Panc1 (cell line): ENCODE results near the gene S100A1. TPM values are rescaled to one million over a fixed set of nuclear protein-coding genes. Genes with fewer than 3 reads are reported as not detected.

ENCODE experiments used
- ATAC-seq: fragments of 200-7000 bp; cut with Tn5 transposase; 2 replicates; pipeline ENCODE4 v1.9.1; 2020; ENCODE audit warnings: mild to moderate bottlenecking, moderate library complexity
- BruUV-seq: library from RNA; stranded (reverse); fragments of 400-500 nt; replicated peaks from 2 replicates; lab custom pipeline; 2021; lab: Mats Ljungman, UMichigan
- CTCF ChIA-PET: fragments of 300-600 bp; sonication (Branson Sonifier 250); formaldehyde crosslinking; loops from one replicate; lab custom pipeline; 2022; ENCODE audit warnings: antibody characterized with exemption; lab: Charles Lee
- POLR2A ChIA-PET: fragments of 300-600 bp; sonication (Branson Sonifier 250); formaldehyde crosslinking; loops from one replicate; lab custom pipeline; 2022; ENCODE audit warnings: antibody characterized with exemption; lab: Charles Lee
- DNase-seq: peaks from one replicate; pipeline ENCODE4 v3.0.0-alpha.2; 2010; ENCODE audit warnings: low read depth, low spot score
- H3K27ac ChIP-seq: 2 replicates; pipeline ENCODE4 v1.5.1; 2011; ENCODE audit warnings: mild to moderate bottlenecking, low read length, inconsistent platforms
- H3K27me3 ChIP-seq: fragments of 200-500 bp; sonication (Bioruptor generic); 2 replicates; pipeline ENCODE4 v1.6.0; 2014; ENCODE audit warnings: low read length, inconsistent platforms; ENCODE audit not compliant: control insufficient read depth, insufficient read depth
- H3K36me3 ChIP-seq: fragments of 200-500 bp; sonication (Bioruptor generic); 2 replicates; pipeline ENCODE4 v1.5.1; 2014; ENCODE audit warnings: inconsistent platforms, mild to moderate bottlenecking, low read length, moderate library complexity; ENCODE audit not compliant: control insufficient read depth, insufficient read depth
- H3K4me1 ChIP-seq: 2 replicates; pipeline ENCODE4 v1.5.1; 2011; ENCODE audit warnings: inconsistent platforms, mild to moderate bottlenecking, low read length, moderate library complexity; ENCODE audit not compliant: control insufficient read depth, insufficient read depth
- H3K4me3 ChIP-seq, 2 experiments: 2 replicates each; pipeline ENCODE4 v1.5.1; 2011 to 2012; ENCODE audit warnings: low read depth in 2 of 2, low read length in 2 of 2, mild to moderate bottlenecking in 2 of 2, inconsistent platforms in 1 of 2, moderate library complexity in 1 of 2
- H3K9me3 ChIP-seq: fragments of 200-500 bp; sonication (Bioruptor generic); 2 replicates; pipeline ENCODE4 v1.5.1; 2014; ENCODE audit warnings: low read depth, mild to moderate bottlenecking, inconsistent platforms, low read length, moderate library complexity; ENCODE audit not compliant: control insufficient read depth, insufficient read depth
- POLR2AphosphoS5 ChIP-seq: IDR thresholded peaks from 2 replicates; pipeline ENCODE4 v1.6.1; 2012; ENCODE audit warnings: mild to moderate bottlenecking, low read depth, low read length, moderate library complexity
- SIN3A ChIP-seq: IDR thresholded peaks from 2 replicates; pipeline ENCODE4 v1.6.1; 2012; ENCODE audit warnings: low read depth, mild to moderate bottlenecking, low read length, moderate library complexity, borderline replicate concordance; ENCODE audit not compliant: insufficient read depth
- TCF7L2 ChIP-seq: IDR thresholded peaks from 2 replicates; pipeline ENCODE4 v1.6.1; 2011; ENCODE audit warnings: mild to moderate bottlenecking, low read depth, low read length, inconsistent platforms
- in situ Hi-C: cut with HindIII; loops from 2 replicates; pipeline ENCODE4 v1.10.0; 2016; ENCODE audit warnings: low sequenced_read_pairs, low pct_unique_long_range_greater_than_20kb
- intact Hi-C: fragments of 100-400 bp; cut with micrococcal nuclease; formaldehyde crosslinking; loops from one replicate; pipeline ENCODE4 v1.10.0; 2022; ENCODE audit not compliant: unreplicated experiment
- total RNA-seq: library from RNA; stranded (reverse); gene quantifications from one replicate; pipeline ENCODE4 v1.2.1, GENCODE V29; 2021; ENCODE audit not compliant: unreplicated experiment
- TF ChIP-seq, protein P1 (sequence below): fragments of 450-650 bp; IDR thresholded peaks from 2 replicates; pipeline ENCODE4 v1.5.1; 2017; ENCODE audit warnings: mild to moderate bottlenecking
- TF ChIP-seq, protein P2 (sequence below), 2 experiments: IDR thresholded peaks; 2 replicates each; pipeline ENCODE4 v1.6.1; 2011 to 2012; ENCODE audit warnings: low read depth in 2 of 2, control low read depth in 1 of 2, low read length in 1 of 2, mild to moderate bottlenecking in 1 of 2, moderate library complexity in 1 of 2; ENCODE audit not compliant: insufficient read depth in 1 of 2

The S100A1 gene
- total RNA-seq, 1 experiment from 2014 or later, result 2.9 TPM

DNA sequence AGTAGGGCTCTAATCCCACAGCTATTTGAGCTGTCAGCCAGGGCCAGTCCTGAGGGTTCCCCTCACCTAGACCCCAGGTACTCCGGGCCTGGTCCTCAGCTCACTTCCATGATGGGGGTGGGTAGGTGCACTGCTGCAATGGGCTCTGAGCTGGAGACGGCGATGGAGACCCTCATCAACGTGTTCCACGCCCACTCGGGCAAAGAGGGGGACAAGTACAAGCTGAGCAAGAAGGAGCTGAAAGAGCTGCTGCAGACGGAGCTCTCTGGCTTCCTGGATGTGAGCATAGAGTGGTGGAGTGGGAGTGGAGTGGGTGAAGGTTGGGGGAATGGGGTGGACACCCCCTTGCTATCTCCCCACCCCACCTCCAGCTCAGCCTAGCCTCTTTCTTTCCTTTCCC is 2.1 kb downstream of the S100A1 start:
- peaks cover 40% of the 10 kb centered on the region for H3K4me1 ChIP-seq
- H3K27me3 ChIP-seq, result no peaks in the 10 kb centered on the region
- POLR2A ChIA-PET, result no interaction called here
- DNase-seq, result no peak
- TF ChIP-seq POLR2AphosphoS5 (no peak), SIN3A (no peak), TCF7L2 (no peak)
- TF ChIP-seq, protein P1, sequence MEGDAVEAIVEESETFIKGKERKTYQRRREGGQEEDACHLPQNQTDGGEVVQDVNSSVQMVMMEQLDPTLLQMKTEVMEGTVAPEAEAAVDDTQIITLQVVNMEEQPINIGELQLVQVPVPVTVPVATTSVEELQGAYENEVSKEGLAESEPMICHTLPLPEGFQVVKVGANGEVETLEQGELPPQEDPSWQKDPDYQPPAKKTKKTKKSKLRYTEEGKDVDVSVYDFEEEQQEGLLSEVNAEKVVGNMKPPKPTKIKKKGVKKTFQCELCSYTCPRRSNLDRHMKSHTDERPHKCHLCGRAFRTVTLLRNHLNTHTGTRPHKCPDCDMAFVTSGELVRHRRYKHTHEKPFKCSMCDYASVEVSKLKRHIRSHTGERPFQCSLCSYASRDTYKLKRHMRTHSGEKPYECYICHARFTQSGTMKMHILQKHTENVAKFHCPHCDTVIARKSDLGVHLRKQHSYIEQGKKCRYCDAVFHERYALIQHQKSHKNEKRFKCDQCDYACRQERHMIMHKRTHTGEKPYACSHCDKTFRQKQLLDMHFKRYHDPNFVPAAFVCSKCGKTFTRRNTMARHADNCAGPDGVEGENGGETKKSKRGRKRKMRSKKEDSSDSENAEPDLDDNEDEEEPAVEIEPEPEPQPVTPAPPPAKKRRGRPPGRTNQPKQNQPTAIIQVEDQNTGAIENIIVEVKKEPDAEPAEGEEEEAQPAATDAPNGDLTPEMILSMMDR, result no peak
- TF ChIP-seq, protein P2, sequence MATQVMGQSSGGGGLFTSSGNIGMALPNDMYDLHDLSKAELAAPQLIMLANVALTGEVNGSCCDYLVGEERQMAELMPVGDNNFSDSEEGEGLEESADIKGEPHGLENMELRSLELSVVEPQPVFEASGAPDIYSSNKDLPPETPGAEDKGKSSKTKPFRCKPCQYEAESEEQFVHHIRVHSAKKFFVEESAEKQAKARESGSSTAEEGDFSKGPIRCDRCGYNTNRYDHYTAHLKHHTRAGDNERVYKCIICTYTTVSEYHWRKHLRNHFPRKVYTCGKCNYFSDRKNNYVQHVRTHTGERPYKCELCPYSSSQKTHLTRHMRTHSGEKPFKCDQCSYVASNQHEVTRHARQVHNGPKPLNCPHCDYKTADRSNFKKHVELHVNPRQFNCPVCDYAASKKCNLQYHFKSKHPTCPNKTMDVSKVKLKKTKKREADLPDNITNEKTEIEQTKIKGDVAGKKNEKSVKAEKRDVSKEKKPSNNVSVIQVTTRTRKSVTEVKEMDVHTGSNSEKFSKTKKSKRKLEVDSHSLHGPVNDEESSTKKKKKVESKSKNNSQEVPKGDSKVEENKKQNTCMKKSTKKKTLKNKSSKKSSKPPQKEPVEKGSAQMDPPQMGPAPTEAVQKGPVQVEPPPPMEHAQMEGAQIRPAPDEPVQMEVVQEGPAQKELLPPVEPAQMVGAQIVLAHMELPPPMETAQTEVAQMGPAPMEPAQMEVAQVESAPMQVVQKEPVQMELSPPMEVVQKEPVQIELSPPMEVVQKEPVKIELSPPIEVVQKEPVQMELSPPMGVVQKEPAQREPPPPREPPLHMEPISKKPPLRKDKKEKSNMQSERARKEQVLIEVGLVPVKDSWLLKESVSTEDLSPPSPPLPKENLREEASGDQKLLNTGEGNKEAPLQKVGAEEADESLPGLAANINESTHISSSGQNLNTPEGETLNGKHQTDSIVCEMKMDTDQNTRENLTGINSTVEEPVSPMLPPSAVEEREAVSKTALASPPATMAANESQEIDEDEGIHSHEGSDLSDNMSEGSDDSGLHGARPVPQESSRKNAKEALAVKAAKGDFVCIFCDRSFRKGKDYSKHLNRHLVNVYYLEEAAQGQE (IDR thresholded peaks at IDR 0.05; ENCODE audit: insufficient read depth in 1 of 2, low read depth in 2 of 2, low read length in 1 of 2), result no peak
- CTCF ChIA-PET, result interaction anchor here (0.5 kb wide), 1 partner anchor 196 kb away, joined by 9 read pairs; no protein-coding TSS in a partner anchor
- no peak overlapping the region; the same call in 1 of the 2 replicates for H3K27ac ChIP-seq
- H3K9me3 ChIP-seq, result no peaks in the 10 kb centered on the region
- ATAC-seq, result no peak
- intact Hi-C loops, result no loop called here
- BruUV-seq, result no TSS peak
- in situ Hi-C loops, result no loop called here
- H3K36me3 ChIP-seq, result no peaks in the 10 kb centered on the region; the same call in 1 of the 2 replicates
- no peak overlapping the region for H3K4me3 ChIP-seq

DNA sequence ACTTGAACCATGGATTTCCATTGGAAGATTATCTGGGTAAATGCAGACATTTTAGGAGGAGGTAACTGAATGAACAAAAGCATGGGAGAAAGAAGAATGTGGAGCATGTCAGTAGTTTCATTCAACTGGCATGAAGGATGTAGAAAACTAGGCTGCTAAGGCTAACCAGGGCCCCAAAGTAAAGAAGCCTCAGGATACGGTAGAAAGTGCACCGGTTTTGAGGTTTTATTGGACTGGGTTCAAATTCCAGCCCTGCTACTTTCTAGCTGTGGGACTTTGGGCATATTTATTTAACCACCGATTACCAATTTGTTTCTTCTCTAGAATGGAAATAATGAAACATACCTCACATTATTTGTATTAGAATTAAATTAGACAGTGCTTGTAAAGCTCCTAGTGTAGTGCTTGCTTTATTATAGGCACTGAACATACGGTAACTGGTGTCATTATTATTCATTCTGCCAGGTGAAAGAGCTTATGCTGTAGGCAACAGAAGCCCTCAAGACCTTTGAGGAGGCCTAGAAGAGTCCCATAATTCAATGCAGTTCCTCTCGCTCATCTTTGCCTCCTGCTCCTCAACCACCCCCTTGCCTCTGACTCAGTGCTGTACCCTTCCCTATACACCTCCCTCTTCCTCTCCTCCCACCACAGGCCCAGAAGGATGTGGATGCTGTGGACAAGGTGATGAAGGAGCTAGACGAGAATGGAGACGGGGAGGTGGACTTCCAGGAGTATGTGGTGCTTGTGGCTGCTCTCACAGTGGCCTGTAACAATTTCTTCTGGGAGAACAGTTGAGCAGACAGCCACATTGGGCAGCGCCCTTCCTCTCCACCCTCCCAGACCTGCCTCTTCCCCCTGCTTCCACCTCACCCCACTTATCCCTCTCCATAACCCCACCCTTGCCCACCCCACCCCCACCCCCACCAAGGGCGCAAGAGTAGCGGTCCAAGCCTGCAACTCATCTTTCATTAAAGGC is 3.1 kb downstream of the S100A1 start:
- Histone ChIP-seq H3K36me3 (peaks cover under 1% of the 10 kb centered on the region), H3K27me3 (no peaks in the 10 kb centered on the region), H3K4me3 (no peak overlapping the region), H3K9me3 (no peaks in the 10 kb centered on the region), H3K4me1 (peaks cover 39% of the 10 kb centered on the region), H3K27ac (no peak overlapping the region)
- BruUV-seq, result TSS peak; percentile 84
- ATAC-seq, result no peak
- ChIA-PET CTCF (no interaction called here), POLR2A (no interaction called here)
- intact Hi-C loops, result no loop called here
- in situ Hi-C loops, result no loop called here
- DNase-seq, result no peak
- TF ChIP-seq SIN3A (no peak), TCF7L2 (no peak), POLR2AphosphoS5 (no peak)
- TF ChIP-seq, protein P2 (IDR thresholded peaks at IDR 0.05; ENCODE audit: insufficient read depth in 1 of 2, low read depth in 2 of 2, low read length in 1 of 2), result no peak
- TF ChIP-seq, protein P1, result no peak
